GM18867 (cell line): Measurements from ENCODE around the gene TTC3.
A peak's percentile ranks its signal among the peaks of the same experiment; 100 is the strongest.

ENCODE experiments used
- ATAC-seq: cut with Tn5 transposase; IDR thresholded peaks from one replicate; pipeline ENCODE4 v1.9.1; 2021; ENCODE audit warnings: mild to moderate bottlenecking, moderate library complexity; ENCODE audit not compliant: unreplicated experiment

The TTC3 gene

GRCh38 chr21:37186983-37187382 is 113.9 kb downstream of the TTC3 start:
- no peak for ATAC-seq

GRCh38 chr21:37188825-37189224 is 115.8 kb downstream of the TTC3 start:
- no peak for ATAC-seq

GRCh38 chr21:37192019-37192418 is 119.0 kb downstream of the TTC3 start:
- ATAC-seq: no peak

- ATAC-seq: no peak
These were observed 120.0 kb downstream of the TTC3 start for GRCh38 chr21:37193006-37193405.

- no peak for ATAC-seq
These were observed 120.6 kb downstream of the TTC3 start for GRCh38 chr21:37193676-37194075.

GRCh38 chr21:37195059-37195458 is 122.0 kb downstream of the TTC3 start:
- ATAC-seq: no peak

- ATAC-seq: no peak
These were observed 122.6 kb downstream of the TTC3 start for GRCh38 chr21:37195610-37196009.

- ATAC-seq: no peak
These were observed 123.8 kb downstream of the TTC3 start for GRCh38 chr21:37196847-37197246.

GRCh38 chr21:37197746-37198145 is 124.7 kb downstream of the TTC3 start:
- no peak for ATAC-seq

GRCh38 chr21:37199057-37199924 is 126.2 kb downstream of the TTC3 start:
- no peak for ATAC-seq

- no peak for ATAC-seq
These were observed 127.8 kb downstream of the TTC3 start for GRCh38 chr21:37200641-37201480.

GRCh38 chr21:37202221-37203110 is 129.4 kb downstream of the TTC3 start:
- no peak for ATAC-seq

- no peak for ATAC-seq
These were observed 131.5 kb downstream of the TTC3 start for GRCh38 chr21:37204580-37204979.

- no peak for ATAC-seq
These were observed 133.4 kb downstream of the TTC3 start for GRCh38 chr21:37206496-37206895.

- ATAC-seq: peak; percentile 44
These were observed 134.5 kb downstream of the TTC3 start for GRCh38 chr21:37207441-37208009.

GRCh38 chr21:37208056-37208721 is 135.1 kb downstream of the TTC3 start:
- peak; percentile 75 for ATAC-seq

- ATAC-seq: peak; percentile 30
These were observed 135.7 kb downstream of the TTC3 start for GRCh38 chr21:37208741-37209225.

GRCh38 chr21:37210130-37210529 is 137.1 kb downstream of the TTC3 start:
- no peak for ATAC-seq

GRCh38 chr21:37210799-37211198 is 137.7 kb downstream of the TTC3 start:
- ATAC-seq: no peak

GRCh38 chr21:37214952-37215351 is 141.9 kb downstream of the TTC3 start:
- ATAC-seq: no peak
